ENCODE measurements around the gene SLC28A1.

The SLC28A1 gene

DNA sequence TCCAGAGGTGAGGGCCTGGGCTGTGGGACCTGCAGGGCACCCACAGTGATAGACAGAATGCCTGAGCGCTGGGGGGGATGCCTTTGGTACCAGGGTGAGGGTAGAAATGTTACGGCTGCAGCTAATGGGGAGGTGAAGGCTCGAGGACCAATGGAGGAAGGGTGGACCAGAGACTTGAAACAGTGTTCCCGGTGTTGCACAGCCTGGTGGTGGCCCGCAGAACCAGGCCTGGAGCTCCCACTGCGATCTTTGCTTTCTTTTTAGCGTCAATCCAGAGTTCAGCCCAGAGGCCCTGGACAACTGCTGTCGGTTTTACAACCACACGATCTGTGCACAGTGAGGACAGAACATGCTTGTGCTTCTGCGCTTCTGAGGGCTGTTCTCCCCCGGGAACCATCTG is 60.4 kb downstream of the SLC28A1 start:
- DNase-seq, result no peak

DNA sequence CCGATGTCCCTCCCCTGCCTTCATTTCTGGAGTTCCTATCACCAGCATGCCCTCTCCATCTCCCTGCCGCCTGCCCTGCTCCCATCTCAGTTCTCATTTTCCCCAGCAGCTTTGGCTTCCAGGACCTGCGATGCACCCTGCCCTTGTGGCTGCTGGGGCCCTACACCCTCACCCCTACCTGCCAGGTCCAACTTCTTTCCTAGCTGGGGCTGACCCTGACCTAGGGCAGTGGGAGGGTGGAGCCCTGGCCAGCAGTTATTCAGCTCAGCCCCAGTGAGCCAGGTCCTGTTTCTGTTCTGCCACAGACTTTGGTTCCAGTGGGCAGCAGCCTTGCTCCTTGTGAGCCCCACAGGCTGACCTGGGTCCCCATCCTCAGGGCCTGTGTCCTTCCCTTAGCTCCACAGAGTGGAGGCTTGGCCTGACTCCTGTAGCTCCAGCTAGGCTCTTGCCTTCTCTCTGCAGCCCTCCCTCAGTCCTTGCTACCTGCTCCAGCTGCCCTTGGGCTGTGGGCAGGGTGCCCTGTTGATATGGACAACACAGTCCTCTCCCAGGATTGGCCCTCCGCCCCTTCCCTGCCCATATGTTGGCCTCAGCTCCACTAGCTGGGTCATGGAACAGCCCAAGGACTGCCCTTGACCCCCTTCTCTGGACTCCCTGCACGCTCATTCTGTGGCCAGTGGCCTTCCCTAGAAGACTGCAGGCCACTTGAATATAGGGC is 62.5 kb downstream of the SLC28A1 start:
- no peak for DNase-seq

DNA sequence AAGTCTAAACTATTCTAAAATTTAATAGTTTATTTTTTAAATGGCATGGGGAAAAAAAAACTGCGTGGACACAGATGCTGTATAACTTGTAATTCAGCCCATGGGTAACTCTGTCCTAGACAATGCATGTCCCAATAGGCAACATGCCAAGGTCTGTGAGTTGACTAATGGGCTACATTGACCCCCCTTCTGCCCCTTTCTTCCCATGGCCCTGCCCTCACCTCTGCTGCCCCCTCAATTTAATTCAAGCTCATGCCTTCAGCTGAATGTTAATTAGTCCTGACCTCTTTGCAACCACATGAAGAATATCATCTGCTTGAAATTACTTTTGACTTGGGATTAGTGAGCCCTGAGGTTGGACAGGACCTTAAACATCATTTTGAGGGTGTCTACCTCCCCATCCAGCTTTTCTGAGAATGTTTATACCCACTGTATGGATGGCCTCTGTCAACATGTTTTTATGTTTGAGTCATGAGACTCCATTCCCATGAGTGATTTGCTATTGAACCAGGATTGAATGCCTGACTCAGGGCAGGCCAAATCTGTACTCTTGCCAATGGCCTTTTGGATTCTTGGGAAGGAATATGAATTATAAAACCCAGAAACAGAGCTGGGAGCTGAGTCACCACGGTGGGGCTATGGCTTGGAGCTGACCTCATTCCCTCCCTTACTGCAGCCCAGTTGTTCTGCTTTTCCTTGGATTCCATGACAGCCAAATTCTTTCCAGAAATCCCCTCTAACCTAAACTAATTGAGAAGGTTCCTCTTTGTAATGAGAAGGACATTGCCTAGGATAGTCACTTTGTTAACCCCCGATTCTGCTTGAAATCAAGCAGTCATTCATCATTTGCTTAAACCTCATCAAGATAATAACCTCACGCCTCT is 63.7 kb downstream of the SLC28A1 start:
- DNase-seq, result no peak

DNA sequence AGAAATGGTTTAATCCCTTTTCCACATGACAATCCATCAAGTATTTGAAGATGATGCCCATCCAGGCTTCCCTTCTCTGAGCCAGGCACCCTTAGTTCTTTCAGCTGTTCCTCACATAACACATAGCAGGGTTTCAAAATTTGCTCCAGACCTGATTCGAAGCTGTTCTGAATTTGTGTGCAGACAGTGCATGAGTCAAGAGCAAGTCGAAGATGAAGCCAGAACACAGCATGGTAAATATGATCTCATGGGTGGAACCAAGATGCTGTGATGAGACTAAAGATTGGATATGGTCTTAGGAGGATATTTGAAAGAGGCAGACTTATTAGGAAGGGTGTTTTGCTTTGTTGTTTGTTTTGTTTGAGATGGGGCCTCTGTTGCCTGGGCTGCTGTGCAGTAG is 64.6 kb downstream of the SLC28A1 start:
- no peak for DNase-seq

DNA sequence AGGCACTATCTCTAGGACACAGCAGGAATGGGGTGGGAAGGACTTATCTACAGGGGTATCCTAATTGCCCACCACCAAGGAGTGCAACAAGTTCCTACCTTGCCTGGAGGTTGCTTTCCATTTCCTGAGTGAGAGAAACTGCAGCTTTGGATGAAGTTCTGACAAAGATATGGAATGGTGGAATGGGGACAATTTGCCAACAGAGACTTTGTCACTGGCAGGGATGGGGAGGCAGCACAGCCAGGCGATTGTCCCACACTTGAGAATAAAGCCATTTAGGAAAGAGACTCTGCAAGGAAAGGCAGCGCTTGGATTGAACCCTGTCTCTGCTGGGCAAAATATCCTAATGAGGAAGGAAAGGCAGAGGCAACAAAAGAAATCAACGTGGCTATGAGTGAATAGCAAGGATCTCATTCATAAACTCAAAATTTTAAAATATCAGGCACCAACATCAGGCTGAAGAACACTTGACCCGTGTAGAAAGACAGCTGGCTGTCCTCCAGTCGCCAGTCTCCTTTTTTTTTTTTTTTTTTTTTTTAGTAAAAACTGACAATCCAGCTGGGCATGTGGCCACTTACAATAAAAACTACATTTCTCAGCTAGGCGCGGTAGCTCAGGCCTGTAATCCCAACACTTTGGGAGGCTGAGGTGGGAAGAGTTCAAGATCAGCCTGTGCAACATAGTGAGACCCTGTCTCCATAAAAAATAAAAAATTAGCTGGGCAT is 65.5 kb downstream of the SLC28A1 start:
- DNase-seq, result no peak

DNA sequence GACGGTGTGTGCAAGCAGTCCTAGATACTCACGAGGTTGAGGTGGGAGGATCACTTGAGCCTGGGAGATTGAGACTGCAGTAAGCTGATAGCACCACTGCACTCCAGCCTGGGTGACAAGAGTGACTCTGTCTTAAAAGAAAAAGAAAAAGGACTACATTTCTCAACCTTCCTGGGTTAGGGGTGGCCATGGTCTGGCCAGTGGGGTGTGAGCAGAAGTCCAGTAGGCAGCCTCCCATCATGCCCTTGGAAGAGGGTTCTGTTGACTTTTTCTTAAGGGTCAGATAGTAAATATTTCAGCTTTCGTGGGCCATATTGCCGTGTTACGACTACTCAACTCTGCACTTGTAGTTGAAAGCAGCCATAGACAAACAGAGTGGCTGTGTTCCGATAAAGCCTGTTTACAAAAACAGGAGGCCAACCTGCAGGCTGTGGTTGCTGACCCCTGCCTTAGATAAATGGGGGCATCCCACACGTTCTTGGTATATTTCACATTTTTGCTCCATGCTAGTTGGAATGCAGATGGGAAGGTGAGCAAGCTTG is 66.2 kb downstream of the SLC28A1 start:
- DNase-seq, result no peak

DNA sequence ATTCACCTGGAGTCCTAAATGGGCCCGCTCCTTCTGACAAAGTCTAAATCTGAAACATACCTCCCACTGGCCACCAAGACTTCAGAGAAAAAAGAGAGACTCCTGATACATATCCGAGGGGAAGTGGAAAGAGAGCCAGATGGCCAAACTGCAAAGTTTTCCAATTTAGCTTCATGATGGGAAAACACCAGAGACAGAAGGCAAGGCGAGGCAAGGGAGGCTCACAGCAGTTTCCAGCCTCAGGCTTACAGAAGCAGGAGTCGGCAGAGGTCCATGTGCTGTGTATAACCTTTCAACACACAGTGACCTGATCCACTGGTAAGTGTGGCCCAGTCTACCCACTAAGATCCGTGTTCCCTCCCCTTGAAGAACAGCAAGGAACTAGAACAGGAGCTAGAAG is 67.3 kb downstream of the SLC28A1 start:
- no peak for DNase-seq

DNA sequence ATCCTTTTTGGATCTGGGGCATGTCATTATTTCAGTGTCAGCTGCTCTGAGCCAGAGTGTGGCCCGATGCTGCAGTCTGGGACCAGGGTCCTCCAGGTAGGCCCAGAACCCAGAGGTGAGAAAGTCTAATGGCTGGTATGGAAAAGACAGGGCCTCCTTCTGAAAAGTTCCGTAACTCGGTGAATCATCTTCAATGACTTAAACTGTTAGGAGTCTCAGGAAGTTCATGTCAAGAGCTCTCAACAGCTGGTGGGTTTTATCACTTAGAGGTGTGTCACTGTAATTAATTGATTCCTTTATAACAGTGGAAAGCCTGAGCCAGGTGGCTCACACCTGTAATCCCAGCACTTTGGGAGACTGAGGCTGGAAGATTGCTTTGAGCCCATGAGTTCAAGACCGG is 68.7 kb downstream of the SLC28A1 start:
- DNase-seq, result no peak

DNA sequence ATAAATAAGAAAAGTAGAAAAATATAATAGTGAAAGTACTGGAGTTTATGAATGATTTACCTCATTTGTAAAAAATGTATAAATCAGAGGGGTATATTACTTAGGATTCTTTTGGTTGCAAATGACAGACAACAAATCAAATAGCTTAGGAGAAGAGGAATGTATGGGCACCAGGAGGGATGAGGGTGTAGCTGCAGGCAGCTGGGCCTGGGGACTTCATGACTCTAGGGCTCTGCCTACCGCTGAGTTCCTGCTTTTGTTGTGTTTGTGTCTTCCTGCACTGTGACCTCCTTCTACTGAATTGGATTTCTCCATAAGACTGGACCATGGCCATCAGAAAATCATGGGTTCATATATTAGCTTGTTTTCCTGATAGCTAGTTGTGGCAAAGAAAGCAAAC is 69.3 kb downstream of the SLC28A1 start:
- no peak for DNase-seq

DNA sequence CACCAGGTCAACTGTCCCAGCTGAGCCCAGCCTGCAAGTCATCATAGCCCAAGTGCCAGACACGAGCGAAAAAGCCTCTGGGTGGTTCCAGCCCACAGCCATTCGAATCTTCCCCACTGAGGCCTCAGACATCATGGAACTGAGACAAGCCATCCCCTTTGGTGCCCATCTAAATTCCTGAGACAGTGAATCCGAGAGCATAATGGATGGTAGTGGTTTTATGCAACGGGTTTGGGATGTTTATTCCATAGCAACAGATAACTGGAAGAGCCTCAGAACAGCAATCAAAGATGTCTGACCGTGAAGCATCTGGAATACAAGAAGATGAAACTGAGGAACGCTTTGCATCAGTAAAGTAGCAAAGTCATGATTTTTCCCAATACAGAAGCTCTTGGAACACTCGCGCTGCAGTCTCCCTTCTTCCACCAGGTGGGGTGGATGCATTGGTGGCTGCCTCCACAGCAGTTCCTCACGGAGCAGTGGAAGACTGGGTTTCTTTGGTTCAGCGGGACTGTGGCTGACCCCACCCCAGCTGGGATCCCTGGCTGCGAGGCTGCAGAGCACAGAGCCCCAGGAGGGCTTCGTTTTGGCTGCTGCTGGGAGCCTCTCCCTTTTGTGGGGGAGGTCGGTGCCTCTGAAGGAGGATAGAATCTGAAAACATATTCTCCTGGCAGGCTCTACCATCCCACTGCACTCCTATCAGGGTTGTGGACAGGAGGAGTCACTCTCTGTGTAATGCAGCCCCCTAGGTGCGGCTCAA is 70.8 kb downstream of the SLC28A1 start:
- DNase-seq, result peak; percentile 76

DNA sequence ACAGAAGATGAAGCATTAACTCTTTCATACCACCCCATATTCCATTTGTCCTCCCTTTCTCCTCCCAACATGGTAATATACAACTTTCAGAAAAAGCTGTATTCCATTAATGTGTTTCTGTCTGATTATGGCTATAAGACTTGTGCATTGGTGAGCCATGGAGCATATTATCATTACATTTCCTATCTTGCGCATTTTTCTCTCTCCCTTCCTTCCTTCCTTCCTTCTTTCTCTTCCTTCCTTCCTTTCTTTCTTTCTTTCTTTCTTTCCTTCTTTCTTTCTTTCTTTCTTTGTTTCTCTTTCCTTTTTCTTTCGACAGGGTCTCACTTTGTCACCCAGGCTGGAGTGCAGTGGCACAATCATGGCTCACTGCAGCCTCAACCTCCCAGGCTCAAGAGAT is 71.7 kb downstream of the SLC28A1 start:
- DNase-seq, result no peak

DNA sequence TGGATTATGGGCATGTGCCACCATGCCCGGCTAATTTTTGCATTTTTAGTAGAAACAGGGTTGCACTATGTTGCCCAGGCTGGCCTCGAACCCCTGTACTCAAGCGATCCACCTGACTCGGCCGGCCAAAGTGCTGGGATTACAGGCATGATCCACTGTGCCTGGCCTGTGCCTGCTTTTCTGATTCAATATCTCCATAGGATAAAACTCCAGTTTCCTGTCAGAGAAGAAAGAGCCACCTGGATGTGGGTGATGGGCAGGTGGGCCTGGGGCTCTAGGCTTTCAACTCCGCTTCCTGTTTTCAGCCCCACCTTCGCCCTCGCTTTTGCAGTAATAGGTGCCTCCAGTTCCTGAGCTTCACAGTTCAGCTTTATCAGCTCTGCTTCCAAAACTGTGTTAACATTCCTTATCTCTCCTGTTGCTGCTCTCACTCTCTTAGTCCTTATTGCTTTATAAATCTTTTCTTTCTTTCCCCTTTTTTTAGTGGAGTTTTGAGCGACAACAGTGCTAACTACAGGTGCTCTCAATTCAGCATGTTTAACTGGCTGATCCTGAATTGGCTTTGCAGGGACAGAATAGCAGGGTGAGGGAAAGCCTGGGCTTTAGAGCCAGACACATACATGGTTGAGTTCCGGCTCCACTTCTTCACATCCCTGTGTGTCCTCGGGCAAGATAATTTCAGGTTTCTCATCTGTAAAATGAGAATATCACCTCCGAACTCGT is 76.1 kb downstream of the SLC28A1 start:
- no peak for DNase-seq

DNA sequence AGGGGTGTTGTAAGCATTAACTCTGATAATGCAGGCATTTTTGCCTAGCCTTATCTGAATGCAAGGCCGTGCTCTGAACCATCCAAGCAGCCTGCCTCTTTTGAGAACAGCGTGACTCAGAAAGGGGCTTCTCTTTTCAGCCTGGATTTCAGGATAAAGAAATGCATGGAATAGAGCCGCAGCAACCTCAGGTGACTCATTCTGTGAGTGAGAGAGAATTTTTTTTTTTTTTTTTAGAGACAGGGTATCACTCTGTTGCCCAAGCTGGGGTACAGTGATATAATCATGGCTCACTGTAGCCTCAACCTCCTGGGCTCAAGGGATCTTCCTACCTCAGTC is 76.6 kb downstream of the SLC28A1 start:
- no peak for DNase-seq

DNA sequence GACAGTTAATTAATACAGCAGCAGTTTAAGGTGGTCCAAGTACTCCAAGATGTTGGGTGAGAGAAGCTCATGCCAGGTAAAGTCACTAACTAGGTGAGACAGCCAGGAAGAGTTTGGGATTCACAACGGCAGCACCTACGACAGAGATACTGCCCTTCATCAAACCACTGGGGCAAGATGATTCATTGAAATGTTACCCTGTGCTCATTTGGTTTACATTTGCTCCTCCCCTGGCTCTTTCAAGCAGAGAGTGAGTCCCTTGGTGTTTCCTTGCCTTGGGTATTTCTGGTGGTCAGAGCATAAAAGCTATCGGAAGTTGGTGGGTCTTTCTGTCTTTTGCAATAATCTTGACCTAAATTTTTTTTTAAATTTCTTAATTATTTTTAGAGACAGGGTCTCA is 77.2 kb downstream of the SLC28A1 start:
- DNase-seq, result no peak

DNA sequence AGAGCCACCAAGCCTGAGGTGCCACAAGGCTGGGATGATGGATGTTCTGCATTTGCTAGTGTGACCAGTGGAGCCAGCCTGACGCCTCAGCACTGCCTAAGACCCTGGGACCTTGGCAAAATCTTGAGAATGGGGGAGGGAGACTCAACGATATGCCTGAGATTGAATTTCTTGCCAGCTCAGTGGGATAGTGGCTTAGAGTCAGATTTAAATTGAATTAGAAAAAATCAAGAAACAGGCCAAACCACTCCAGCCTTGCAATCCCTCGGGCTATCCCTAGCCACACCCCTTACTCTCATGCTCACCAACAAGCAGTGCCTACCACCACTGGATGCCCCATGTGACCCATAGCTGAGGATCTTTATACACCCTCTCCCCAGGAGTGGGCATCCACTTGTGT is 78.5 kb downstream of the SLC28A1 start:
- no peak for DNase-seq

DNA sequence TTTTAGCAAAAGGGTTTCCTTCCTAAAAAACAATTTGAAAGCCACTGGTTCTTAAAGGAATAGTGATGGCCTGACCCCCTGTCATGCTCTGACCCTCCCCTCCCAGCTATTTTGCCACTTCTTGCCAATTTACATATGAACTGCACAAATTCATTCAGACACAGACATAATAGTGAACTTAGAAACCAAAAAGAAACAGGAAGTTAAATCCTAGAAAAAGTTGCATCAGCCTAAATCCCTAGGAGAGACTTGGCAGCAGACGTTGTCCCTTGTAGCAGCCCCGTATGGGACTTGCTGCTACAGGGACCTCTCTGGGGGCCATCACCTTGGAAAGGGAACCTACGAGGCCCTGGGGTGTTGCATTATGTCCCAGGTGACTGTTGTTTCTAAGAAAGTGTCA is 82.9 kb downstream of the SLC28A1 start:
- no peak for DNase-seq

DNA sequence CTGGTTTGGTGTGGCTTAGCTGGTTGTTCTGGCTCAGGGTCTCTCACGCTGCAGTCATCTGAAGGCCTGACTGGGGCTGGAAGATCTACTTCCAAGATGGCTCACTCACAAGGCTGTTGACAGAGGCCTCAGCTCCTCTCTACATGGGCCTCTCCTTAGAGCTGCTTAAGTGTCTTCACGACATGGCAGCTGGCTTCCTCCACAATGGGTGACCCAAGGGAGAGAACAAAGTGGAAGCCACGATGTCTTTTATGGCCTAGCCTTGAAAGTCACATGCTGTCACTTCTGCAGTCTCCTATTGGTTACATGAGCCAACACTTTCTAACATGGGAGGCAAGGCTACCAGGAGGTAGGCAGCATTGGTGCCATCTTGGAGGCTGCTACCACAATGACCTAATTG is 83.8 kb downstream of the SLC28A1 start:
- DNase-seq, result no peak

DNA sequence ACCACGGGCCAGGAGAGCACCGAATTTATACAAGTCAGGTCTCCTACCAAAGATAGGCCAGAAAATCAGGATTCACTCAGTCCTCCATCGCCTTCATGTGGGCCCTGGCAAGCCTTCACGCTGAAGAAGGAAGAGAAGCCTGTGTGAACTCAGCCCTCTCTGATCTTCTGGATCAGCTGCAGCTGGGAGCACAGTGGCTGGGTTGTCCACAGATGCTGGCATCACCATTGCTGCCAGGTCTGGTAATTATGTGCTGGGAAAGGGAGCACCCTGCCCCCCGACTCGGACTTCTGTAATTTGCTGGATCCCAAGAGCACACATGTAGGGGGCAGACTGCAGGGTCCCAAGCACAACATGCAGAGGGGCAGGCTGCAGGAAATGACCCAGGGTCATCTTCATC is 84.8 kb downstream of the SLC28A1 start:
- no peak for DNase-seq

DNA sequence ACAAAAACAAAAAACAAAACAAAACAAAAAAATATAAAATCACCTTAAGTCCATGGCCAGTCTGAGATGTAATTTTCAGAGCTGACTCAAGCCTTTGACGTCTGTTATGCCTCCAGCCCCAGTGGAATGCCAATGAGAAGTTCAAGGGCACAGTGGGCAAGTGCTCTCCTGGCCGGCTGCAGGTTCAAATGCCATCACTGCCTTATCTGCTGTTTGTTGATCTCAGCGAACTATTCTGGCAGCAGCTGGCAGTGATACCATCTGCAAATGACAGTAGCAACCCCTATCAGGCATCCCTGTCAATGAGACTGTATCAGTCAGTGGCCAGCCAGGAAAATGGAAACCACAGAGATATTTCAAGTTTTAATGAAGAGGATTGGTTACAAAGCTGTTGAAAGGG is 86.4 kb downstream of the SLC28A1 start:
- DNase-seq, result no peak

DNA sequence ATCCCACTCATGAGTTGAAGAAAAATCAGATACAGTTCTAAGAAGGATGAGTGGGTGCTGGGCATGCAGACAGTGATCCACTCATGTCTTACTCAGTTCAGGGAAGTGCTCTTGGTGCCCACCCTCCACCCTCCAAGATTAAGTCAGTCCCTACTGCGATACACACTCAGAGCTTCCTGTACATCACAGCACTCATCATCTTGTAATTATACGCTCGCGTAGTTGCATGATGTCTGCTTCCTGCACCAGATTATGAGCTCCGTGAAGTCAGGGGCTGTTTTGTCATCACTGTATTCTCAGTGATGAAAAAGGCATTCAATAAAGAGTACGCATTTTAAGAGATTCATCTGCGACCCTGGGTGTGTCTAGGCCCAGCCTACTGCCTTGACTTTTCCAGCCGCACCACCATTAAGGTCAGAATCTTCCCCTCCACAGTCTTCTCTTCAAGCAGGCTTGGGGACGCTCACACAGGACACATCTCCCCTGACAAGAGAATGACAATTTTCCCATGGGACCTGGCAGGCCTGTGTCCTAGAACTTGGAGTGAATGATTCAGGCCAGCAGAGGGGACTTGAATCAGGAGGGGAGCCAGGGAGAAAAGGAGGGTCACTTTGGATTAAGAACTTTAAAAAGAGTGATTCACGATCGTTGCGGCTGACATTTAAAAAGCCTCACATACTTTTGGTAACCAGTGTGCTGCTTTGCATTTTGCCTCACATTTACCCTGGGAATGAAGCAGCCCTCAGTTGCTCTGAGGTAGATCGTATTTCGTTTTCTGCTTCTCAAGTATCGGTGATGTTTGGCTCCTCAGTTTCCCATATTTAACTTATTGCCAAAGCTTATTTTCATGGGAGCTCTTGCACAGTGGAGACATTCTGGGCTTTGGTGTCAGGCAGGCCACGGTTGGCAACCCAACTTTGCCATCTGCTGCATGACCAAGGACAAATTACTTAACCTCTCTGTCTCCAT is 89.3 kb downstream of the SLC28A1 start:
- DNase-seq, result no peak

DNA sequence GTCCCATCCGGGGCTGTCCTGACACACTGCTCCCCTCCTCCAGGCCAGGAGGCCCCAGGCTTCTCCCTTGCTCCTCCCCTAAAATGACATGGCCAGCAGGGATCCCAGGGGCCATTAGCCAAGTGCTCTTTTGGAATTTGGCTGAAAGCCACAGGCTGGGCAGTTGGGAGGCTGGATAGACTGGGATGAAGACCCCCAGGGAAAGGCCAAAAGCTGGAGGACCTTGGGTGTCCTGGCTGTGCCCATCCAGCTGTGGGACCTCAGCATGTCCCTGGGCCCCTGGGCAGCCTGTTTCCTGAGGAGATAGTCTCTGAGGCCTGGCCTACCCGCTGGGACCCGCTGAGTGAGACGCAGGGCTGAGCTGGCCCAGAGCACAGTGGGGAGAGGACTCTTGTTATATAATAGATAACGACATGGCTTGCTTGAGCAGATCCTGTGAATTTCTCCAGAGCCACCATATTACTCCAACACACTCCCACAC is 91.4 kb downstream of the SLC28A1 start:
- DNase-seq, result no peak
